HAP-1 (cell line): ENCODE data around the gene KCP.

Experiments
- DNase-seq, 2 experiments: peaks; one replicate each; pipeline ENCODE4 v3.0.0-alpha.2; 2016 to 2020; ENCODE audit warnings: low spot score in 2 of 2
- H3K27me3 ChIP-seq: fragments of 250-450 bp; sonication (Bioruptor Pico); 2 replicates; pipeline ENCODE4 v1.5.1; 2020; ENCODE audit warnings: low read depth, mild to moderate bottlenecking, moderate library complexity
- H3K36me3 ChIP-seq: fragments of 250-450 bp; sonication (Bioruptor Pico); replicated peaks from 2 replicates; pipeline ENCODE4 v1.5.1; 2020; ENCODE audit warnings: mild to moderate bottlenecking
- H3K4me1 ChIP-seq: fragments of 250-450 bp; sonication (Bioruptor Pico); 2 replicates; pipeline ENCODE4 v1.5.1; 2020; ENCODE audit warnings: mild to moderate bottlenecking
- H3K4me3 ChIP-seq: fragments of 250-450 bp; sonication (Bioruptor Pico); 2 replicates; pipeline ENCODE4 v1.5.1; 2020; ENCODE audit warnings: mild to moderate bottlenecking, moderate library complexity
- H3K9me3 ChIP-seq: fragments of 250-450 bp; sonication (Bioruptor Pico); 2 replicates; pipeline ENCODE4 v1.5.1; 2020; ENCODE audit warnings: mild to moderate bottlenecking, moderate library complexity
- in situ Hi-C: fragments of 300-500 bp; cut with MboI; formaldehyde crosslinking; loops from 3 replicates; pipeline ENCODE4 v1.14.3; 2020; ENCODE audit warnings: low sequenced_read_pairs, inconsistent platforms, mixed read lengths

Gene KCP

DNA sequence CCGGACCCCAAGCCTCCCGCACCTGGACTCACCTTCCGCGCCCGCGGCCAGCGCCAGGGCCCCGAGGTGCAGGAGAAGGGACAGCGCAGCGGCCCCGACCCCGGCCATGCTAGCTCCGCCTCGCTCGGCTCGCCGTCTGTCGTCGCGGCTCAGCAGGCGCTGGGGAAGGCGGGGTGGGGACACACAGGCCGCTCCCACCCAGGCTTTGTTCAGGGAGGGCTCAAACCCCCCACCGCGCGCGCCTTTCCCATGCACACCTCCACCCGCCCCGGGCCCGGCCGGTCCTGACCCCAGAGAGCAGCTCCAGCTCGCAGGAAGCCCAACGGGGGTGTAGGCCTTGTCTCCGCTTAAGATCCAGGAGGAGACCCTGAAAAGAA lies at the start of gene KCP:
Gene KCP (minus strand): TSS at position 141 of the 377 bp plus-strand sequence. CDS start 33 bp downstream, at position 108.
- H3K27me3 ChIP-seq: no peaks in the 10 kb centered on the region
- no peak within 1 kb of the TSS for H3K4me3 ChIP-seq
- in situ Hi-C loops: loop anchor here (25.0 kb wide), 1 partner anchor 177 kb away; no protein-coding TSS in a partner anchor

GRCh38 chr7:128959296-128959695 lies 48.8 kb upstream of the KCP start:
- in situ Hi-C loops: no loop called here
- Histone ChIP-seq H3K27me3 (no peaks in the 10 kb centered on the region), H3K36me3 (peaks cover 81% of the 10 kb centered on the region), H3K4me3 (no peak overlapping the region), H3K4me1 (peaks cover 9% of the 10 kb centered on the region), H3K9me3 (no peaks in the 10 kb centered on the region)
- no peak for DNase-seq

More for the DNA sequence above, at the start of gene KCP:
- DNase-seq: no peak
- no peaks in the 10 kb centered on the region for H3K36me3 ChIP-seq
- H3K9me3 ChIP-seq: no peaks in the 10 kb centered on the region
- no peaks in the 10 kb centered on the region for H3K4me1 ChIP-seq

DNA sequence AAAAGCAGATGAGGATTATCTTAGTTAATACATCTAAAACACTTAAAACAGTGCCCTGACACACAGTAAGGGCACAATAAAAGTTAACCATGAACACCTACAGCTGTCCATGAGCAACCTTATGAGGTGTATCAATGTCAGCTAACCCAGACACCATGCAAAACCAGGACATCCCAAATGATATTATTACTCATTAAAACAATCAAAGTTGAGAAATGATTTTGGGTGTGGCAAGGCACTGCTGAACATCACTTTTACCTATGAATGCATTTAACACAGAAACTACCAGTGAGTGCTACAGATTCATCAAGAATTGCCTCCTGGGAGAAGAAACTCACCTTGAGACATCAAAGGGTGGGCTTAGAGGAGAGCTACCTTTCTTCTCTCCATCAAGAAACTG lies 45.5 kb upstream of the KCP start:
- Histone ChIP-seq H3K9me3 (no peaks in the 10 kb centered on the region), H3K36me3 (peaks cover 66% of the 10 kb centered on the region), H3K4me1 (peaks cover 9% of the 10 kb centered on the region), H3K4me3 (no peak overlapping the region), H3K27me3 (no peaks in the 10 kb centered on the region)
- DNase-seq: no peak
- in situ Hi-C loops: no loop called here

GRCh38 chr7:128954830-128955802 lies 44.6 kb upstream of the KCP start:
- H3K4me1 ChIP-seq: peaks cover 9% of the 10 kb centered on the region
- peak in 1 of 2 experiments; percentile 10 for DNase-seq
- H3K4me3 ChIP-seq: no peak overlapping the region
- no peaks in the 10 kb centered on the region for H3K27me3 ChIP-seq
- no peaks in the 10 kb centered on the region for H3K9me3 ChIP-seq
- in situ Hi-C loops: no loop called here
- peaks cover 66% of the 10 kb centered on the region for H3K36me3 ChIP-seq

DNA sequence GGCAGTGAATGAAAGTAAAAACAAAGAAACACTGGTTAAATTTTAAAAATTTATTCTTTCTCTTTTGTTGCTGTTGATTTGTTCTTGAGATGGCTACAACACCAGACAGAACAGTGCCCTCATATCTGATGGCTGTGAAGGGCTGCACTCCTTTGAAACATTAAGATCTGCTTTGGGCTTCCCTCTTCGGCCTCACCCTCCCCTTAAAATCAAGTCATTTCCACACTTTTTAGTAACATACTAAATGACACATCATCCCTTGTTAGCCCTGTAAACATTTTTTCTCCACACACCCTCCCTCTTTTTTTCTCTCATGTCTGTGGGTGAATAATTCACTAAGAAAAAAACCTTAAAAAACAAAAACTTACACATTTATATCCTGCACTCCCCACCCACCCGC lies 43.6 kb upstream of the KCP start:
- DNase-seq: no peak
- no peaks in the 10 kb centered on the region for H3K27me3 ChIP-seq
- H3K36me3 ChIP-seq: peaks cover 56% of the 10 kb centered on the region
- H3K9me3 ChIP-seq: no peaks in the 10 kb centered on the region
- in situ Hi-C loops: no loop called here
- H3K4me3 ChIP-seq: no peak overlapping the region
- peaks cover 9% of the 10 kb centered on the region for H3K4me1 ChIP-seq

DNA sequence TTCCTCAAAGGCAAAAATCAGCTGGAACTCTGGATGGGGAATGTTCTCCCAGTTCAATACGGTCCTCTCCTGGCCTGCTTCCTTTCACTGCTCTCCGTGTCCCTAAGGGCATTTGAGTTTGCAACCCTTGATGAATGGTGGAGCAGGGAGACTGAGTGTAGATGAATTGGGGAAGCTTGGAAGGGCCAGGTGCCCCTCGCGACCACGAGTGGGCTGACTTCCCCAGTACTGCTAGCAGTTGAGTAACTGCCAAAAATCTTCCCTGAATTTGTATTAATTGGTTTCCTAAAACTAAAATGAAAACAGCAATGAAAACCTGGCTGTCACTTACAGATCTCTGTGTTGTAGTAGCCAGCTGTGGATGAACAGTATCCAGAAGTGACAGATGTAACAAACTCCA lies 40.8 kb upstream of the KCP start:
- in situ Hi-C loops: no loop called here
- H3K36me3 ChIP-seq: peaks cover 35% of the 10 kb centered on the region

DNA sequence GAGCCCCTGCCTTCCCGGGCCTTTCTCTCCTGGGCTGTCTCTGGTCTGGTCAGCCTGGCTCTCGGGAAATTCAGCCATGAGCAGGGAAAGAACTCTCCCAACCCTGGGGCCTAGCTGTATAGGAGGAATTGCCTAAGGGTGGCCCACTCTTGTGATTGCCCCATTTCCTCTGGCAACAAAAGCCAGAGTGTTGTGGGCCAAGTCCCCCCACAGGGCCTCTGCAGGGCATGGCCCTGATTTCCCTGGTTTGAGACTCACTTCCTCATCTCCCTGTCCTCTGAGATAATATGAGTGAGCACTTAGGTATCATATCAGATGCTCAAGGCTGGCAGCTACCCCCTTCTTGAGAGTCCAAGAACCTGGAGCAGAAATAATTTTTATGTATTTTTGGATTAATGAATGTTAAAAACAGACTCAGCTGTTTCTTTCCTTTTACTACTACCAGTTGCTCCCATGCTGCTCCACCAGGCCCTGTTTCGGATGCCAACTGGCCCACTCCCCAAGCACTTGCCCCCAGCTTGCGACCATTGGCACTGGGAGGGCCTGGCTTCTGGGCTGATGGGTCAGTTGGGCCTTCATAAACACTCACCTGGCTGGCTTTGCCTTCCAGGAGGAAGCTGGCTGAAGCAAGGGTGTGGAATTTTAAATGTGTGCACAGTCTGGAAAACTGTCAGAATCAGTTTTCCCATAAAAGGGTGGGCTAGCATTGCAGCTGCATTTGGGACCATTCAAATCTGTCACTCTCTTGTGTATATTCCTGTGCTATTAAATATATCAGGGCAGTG lies 38.7 kb upstream of the KCP start:
- no peak for DNase-seq
- Histone ChIP-seq H3K36me3 (peaks cover 17% of the 10 kb centered on the region), H3K27me3 (no peaks in the 10 kb centered on the region), H3K9me3 (no peaks in the 10 kb centered on the region), H3K4me1 (no peaks in the 10 kb centered on the region), H3K4me3 (no peak overlapping the region)
- in situ Hi-C loops: no loop called here

More for the DNA sequence above, 40.8 kb upstream of the KCP start:
- no peak for DNase-seq
- H3K4me1 ChIP-seq: peaks cover 9% of the 10 kb centered on the region
- no peaks in the 10 kb centered on the region for H3K27me3 ChIP-seq
- H3K9me3 ChIP-seq: no peaks in the 10 kb centered on the region
- H3K4me3 ChIP-seq: no peak overlapping the region

- H3K4me3 ChIP-seq: no peak overlapping the region
- in situ Hi-C loops: no loop called here
- no peaks in the 10 kb centered on the region for H3K9me3 ChIP-seq
- H3K36me3 ChIP-seq: peaks cover 10% of the 10 kb centered on the region
- no peak for DNase-seq
- no peaks in the 10 kb centered on the region for H3K27me3 ChIP-seq
- no peaks in the 10 kb centered on the region for H3K4me1 ChIP-seq
Observed at GRCh38 chr7:128948312-128948973, 37.9 kb upstream of the KCP start.

DNA sequence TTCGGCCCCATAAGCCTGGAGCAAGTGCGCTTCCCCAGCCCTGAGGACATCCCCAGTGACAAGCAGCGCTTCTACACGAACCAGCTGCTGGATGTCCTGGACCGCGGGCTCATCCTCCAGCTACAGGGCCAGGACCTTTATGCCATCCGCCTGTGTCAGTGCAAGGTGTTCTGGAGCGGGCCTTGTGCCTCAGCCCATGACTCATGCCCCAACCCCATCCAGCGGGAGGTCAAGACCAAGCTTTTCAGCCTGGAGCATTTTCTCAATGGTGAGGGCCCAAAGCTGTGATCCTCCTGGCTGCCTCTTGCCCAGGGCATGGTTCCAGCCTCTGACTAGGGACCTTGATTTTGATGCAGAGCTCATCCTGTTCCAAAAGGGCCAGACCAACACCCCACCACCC lies 37.3 kb upstream of the KCP start:
- H3K9me3 ChIP-seq: no peaks in the 10 kb centered on the region
- H3K36me3 ChIP-seq: peaks cover 7% of the 10 kb centered on the region
- no peak for DNase-seq
- H3K4me1 ChIP-seq: no peaks in the 10 kb centered on the region
- no peak overlapping the region for H3K4me3 ChIP-seq
- no peaks in the 10 kb centered on the region for H3K27me3 ChIP-seq
- in situ Hi-C loops: no loop called here

DNA sequence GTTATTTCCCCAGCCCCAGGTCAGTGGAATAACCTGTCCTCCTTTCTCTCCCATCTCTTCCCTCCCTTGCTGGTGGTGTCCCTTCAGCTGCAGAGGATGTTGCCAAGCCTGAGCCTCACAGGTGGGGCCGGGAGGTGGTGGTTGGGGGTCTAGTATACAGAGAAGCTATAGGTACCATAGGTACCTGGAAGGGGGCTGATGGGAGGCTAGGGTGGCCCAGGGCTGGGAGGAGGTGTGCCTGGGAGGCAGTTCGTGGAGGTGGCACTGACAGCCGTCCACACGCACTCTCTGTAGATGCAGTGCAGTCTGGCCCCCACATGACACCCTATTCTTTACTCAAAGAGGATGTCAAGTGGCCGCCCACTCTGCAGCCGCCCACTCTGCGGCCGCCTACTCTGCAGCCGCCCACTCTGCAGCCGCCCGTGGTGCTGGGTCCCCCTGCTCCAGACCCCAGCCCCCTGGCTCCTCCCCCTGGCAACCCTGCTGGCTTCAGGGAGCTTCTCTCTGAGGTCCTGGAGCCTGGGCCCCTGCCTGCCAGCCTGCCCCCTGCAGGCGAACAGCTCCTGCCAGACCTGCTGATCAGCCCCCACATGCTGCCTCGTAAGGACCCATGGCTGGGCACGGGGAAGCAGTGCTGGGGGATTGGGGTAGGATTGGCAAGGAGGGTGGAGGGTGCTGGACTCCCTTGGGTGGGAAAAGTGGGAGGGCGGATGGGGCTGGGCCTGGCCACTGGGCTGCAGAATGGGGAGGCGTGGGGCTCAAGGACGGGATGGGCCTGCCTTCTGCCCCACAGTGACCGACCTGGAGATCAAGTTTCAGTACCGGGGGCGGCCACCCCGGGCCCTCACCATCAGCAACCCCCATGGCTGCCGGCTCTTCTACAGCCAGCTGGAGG lies 36.7 kb upstream of the KCP start:
- Histone ChIP-seq H3K4me3 (no peak overlapping the region), H3K4me1 (no peaks in the 10 kb centered on the region), H3K36me3 (peaks cover 7% of the 10 kb centered on the region), H3K9me3 (no peaks in the 10 kb centered on the region), H3K27me3 (no peaks in the 10 kb centered on the region)
- in situ Hi-C loops: no loop called here
- DNase-seq: no peak

GRCh38 chr7:128945668-128946366 lies 35.3 kb upstream of the KCP start:
- Histone ChIP-seq H3K36me3 (peaks cover 3% of the 10 kb centered on the region), H3K4me3 (no peak overlapping the region), H3K27me3 (no peaks in the 10 kb centered on the region), H3K9me3 (no peaks in the 10 kb centered on the region), H3K4me1 (no peaks in the 10 kb centered on the region)
- in situ Hi-C loops: no loop called here
- DNase-seq: no peak

GRCh38 chr7:128944487-128945236 lies 34.2 kb upstream of the KCP start:
- Histone ChIP-seq H3K4me1 (no peaks in the 10 kb centered on the region), H3K27me3 (no peaks in the 10 kb centered on the region), H3K4me3 (no peak overlapping the region), H3K9me3 (no peaks in the 10 kb centered on the region), H3K36me3 (peaks cover 3% of the 10 kb centered on the region; the same call in 1 of the 2 replicates)
- DNase-seq: no peak
- in situ Hi-C loops: no loop called here
